IMR-90 (cell line): ENCODE measurements around the gene PIP. TPM values are rescaled to one million over a fixed set of nuclear protein-coding genes. Genes with fewer than 3 reads are reported as not detected.

Experiments used
- ATAC-seq: fragments of 200-7000 bp; cut with Tn5 transposase; 2 replicates; pipeline ENCODE4 v1.9.1; 2020; ENCODE audit warnings: low read depth, mild to moderate bottlenecking, moderate library complexity
- Bru-seq: library from RNA; stranded (reverse); fragments of 400-500 nt; gene quantifications from one replicate; lab custom pipeline; 2021; lab: Mats Ljungman, UMichigan
- BruChase-seq, 2 experiments: library from RNA; stranded (reverse); fragments of 400-500 nt; gene quantifications; one replicate each; lab custom pipeline; 2021; lab: Mats Ljungman, UMichigan
- BruUV-seq: library from RNA; stranded (reverse); fragments of 400-500 nt; replicated peaks from 2 replicates; lab custom pipeline; 2021; lab: Mats Ljungman, UMichigan
- CTCF ChIA-PET: fragments of 300-600 bp; formaldehyde crosslinking; extraction: SDS; loops from one replicate; lab custom pipeline; 2021; ENCODE audit warnings: antibody characterized with exemption; lab: Yijun Ruan, JAX
- POLR2A ChIA-PET: fragments of 300-600 bp; sonication (Branson Sonifier 250); formaldehyde crosslinking; loops from one replicate; lab custom pipeline; 2022; ENCODE audit warnings: antibody characterized with exemption; ENCODE audit not compliant: unreplicated experiment; lab: Charles Lee
- DNase-seq: peaks from one replicate; pipeline ENCODE4 v3.0.0; 2013
- H2AFZ ChIP-seq: replicated peaks from 2 replicates; pipeline ENCODE3; 2013; ENCODE audit warnings: low read length, mild to moderate bottlenecking; ENCODE audit not compliant: poor library complexity
- H2AK5ac ChIP-seq: 2 replicates; pipeline ENCODE4 v1.6.1; 2013; ENCODE audit warnings: low read depth, low read length, inconsistent platforms
- H2AK9ac ChIP-seq: replicated peaks from 2 replicates; pipeline ENCODE3; 2013; ENCODE audit warnings: mild to moderate bottlenecking, low read depth, low read length, moderate library complexity; ENCODE audit not compliant: poor library complexity
- H2BK120ac ChIP-seq: 2 replicates; pipeline ENCODE4 v1.6.1; 2013; ENCODE audit warnings: low read depth, low read length, inconsistent platforms
- H2BK15ac ChIP-seq: 3 replicates; pipeline ENCODE4 v1.6.1; 2013; ENCODE audit warnings: low read depth, low read length, inconsistent platforms
- H2BK20ac ChIP-seq: 2 replicates; pipeline ENCODE4 v1.6.1; 2013; ENCODE audit warnings: low read depth, mild to moderate bottlenecking, inconsistent platforms, low read length, moderate library complexity
- H2BK5ac ChIP-seq: 2 replicates; pipeline ENCODE4 v1.6.1; 2013; ENCODE audit warnings: mild to moderate bottlenecking, low read depth, low read length, inconsistent platforms; ENCODE audit not compliant: poor library complexity, severe bottlenecking
- H3K14ac ChIP-seq: replicated peaks from 2 replicates; pipeline ENCODE4 v1.6.1; 2013; ENCODE audit warnings: low read depth, low read length, inconsistent platforms
- H3K18ac ChIP-seq: 2 replicates; pipeline ENCODE4 v1.6.1; 2013; ENCODE audit warnings: low read depth, low read length, control low read depth
- H3K23ac ChIP-seq: 2 replicates; pipeline ENCODE4 v1.6.1; 2013; ENCODE audit warnings: low read depth, low read length, inconsistent platforms
- H3K27ac ChIP-seq: 2 replicates; pipeline ENCODE4 v1.5.1; 2013; ENCODE audit warnings: mild to moderate bottlenecking, control low read depth, low read length; ENCODE audit not compliant: insufficient read depth
- H3K27me3 ChIP-seq: 2 replicates; pipeline ENCODE4 v1.6.1; 2013; ENCODE audit warnings: low read length; ENCODE audit not compliant: control insufficient read depth, insufficient read depth
- H3K36me3 ChIP-seq: 2 replicates; pipeline ENCODE4 v1.6.1; 2013; ENCODE audit warnings: low read length, mixed read lengths; ENCODE audit not compliant: control insufficient read depth, insufficient read depth
- H3K4ac ChIP-seq: 2 replicates; pipeline ENCODE4 v1.6.1; 2013; ENCODE audit warnings: low read depth, low read length, inconsistent platforms
- H3K4me1 ChIP-seq: 2 replicates; pipeline ENCODE4 v1.6.1; 2013; ENCODE audit warnings: low read length, mixed read lengths; ENCODE audit not compliant: control insufficient read depth, insufficient read depth
- H3K4me2 ChIP-seq: 2 replicates; pipeline ENCODE4 v1.6.1; 2013; ENCODE audit warnings: low read depth, mild to moderate bottlenecking, control low read depth, low read length, moderate library complexity
- H3K4me3 ChIP-seq: 2 replicates; pipeline ENCODE4 v1.5.1; 2013; ENCODE audit warnings: low read depth, mild to moderate bottlenecking, control low read depth, low read length, moderate library complexity; ENCODE audit not compliant: insufficient read depth
- H3K56ac ChIP-seq: 2 replicates; pipeline ENCODE4 v1.6.1; 2013; ENCODE audit warnings: low read length, inconsistent platforms; ENCODE audit not compliant: insufficient read depth; ENCODE audit errors: extremely low read depth
- H3K79me1 ChIP-seq, 2 experiments: 2 replicates each; pipeline ENCODE4 v1.6.1; 2013; ENCODE audit warnings: low read length in 2 of 2, inconsistent platforms in 1 of 2, low read depth in 1 of 2
- H3K9ac ChIP-seq: 2 replicates; pipeline ENCODE4 v1.6.1; 2013; ENCODE audit warnings: low read depth, low read length, control low read depth
- H3K9me1 ChIP-seq: 2 replicates; pipeline ENCODE4 v1.6.1; 2013; ENCODE audit warnings: low read length, inconsistent platforms; ENCODE audit not compliant: insufficient read depth
- H3K9me3 ChIP-seq: 2 replicates; pipeline ENCODE4 v1.6.1; 2013; ENCODE audit warnings: low read length; ENCODE audit not compliant: control insufficient read depth, insufficient read depth
- H4K20me1 ChIP-seq: 2 replicates; pipeline ENCODE4 v1.6.1; 2013; ENCODE audit warnings: low read length, inconsistent platforms; ENCODE audit not compliant: insufficient read depth
- H4K5ac ChIP-seq: 2 replicates; pipeline ENCODE4 v1.6.1; 2013; ENCODE audit warnings: mild to moderate bottlenecking, low read depth, low read length, control low read depth
- H4K8ac ChIP-seq, 2 experiments: 2 replicates each; pipeline ENCODE4 v1.6.1; 2013; ENCODE audit warnings: low read depth in 2 of 2, low read length in 2 of 2, control low read depth in 1 of 2, inconsistent platforms in 1 of 2
- H4K91ac ChIP-seq: 2 replicates; pipeline ENCODE4 v1.6.1; 2013; ENCODE audit warnings: low read depth, low read length, inconsistent platforms; ENCODE audit not compliant: insufficient read depth
- BHLHE40 ChIP-seq: fragments of 150-350 bp; IDR thresholded peaks from 2 replicates; pipeline ENCODE4 v1.6.1; 2016; ENCODE audit warnings: mild to moderate bottlenecking, low read depth, low read length
- CHD1 ChIP-seq: IDR thresholded peaks from 2 replicates; pipeline ENCODE4 v1.6.1; 2012; ENCODE audit warnings: low read depth, low read length, improper control_type of control experiment
- MAFK ChIP-seq: IDR thresholded peaks from 2 replicates; pipeline ENCODE4 v1.6.1; 2012; ENCODE audit warnings: low read depth, low read length, improper control_type of control experiment
- MAZ ChIP-seq: IDR thresholded peaks from 2 replicates; pipeline ENCODE4 v1.6.1; 2012; ENCODE audit warnings: low read depth, mild to moderate bottlenecking, low read length, improper control_type of control experiment, moderate library complexity, borderline replicate concordance
- MXI1 ChIP-seq: IDR thresholded peaks from 2 replicates; pipeline ENCODE4 v1.6.1; 2012; ENCODE audit warnings: low read depth, mild to moderate bottlenecking, low read length, moderate library complexity, borderline replicate concordance
- NFE2L2 ChIP-seq: fragments of 150-350 bp; IDR thresholded peaks from 2 replicates; pipeline ENCODE4 v1.6.1; 2016; ENCODE audit warnings: low read depth, mild to moderate bottlenecking, low read length
- POLR2A ChIP-seq: IDR thresholded peaks from 2 replicates; pipeline ENCODE4 v1.6.1; 2012; ENCODE audit warnings: mild to moderate bottlenecking, low read depth, low read length
- RAD21 ChIP-seq: IDR thresholded peaks from 2 replicates; pipeline ENCODE4 v1.6.1; 2012; ENCODE audit warnings: low read length, improper control_type of control experiment
- SMC3 ChIP-seq: fragments of 150-350 bp; IDR thresholded peaks from 2 replicates; pipeline ENCODE4 v1.6.1; 2016; ENCODE audit warnings: low read depth, mild to moderate bottlenecking, antibody characterized with exemption, low read length, moderate library complexity
- WGBS, 2 experiments: methylation state at CpG; one replicate each; pipeline versions ENCODE4 v1.1.5 to v1.1.7; 2013; ENCODE audit warnings: missing lambda C conversion rate in 2 of 2; ENCODE audit not compliant: insufficient read length in 1 of 2; ENCODE audit errors: extremely low coverage in 2 of 2; 5-methylcytosine and 5-hydroxymethylcytosine counted together
- dilution Hi-C: fragments of 300-500 bp; cut with HindIII; formaldehyde crosslinking; loops from one replicate; pipeline ENCODE4 v1.14.3; 2018; ENCODE audit warnings: low sequenced_read_pairs; ENCODE audit not compliant: unreplicated experiment
- in situ Hi-C: fragments of 300-500 bp; cut with MboI; formaldehyde crosslinking; loops from 3 replicates; pipeline ENCODE4 v1.14.3; 2019; ENCODE audit warnings: low sequenced_read_pairs, inconsistent platforms, mixed read lengths
- intact Hi-C: fragments of 100-400 bp; cut with micrococcal nuclease; formaldehyde crosslinking; loops from 2 replicates; pipeline ENCODE4 v1.10.0; 2022
- long read RNA-seq: library from polyadenylated mRNA; unstranded; transcript quantifications from one replicate; pipeline ENCODE4 v2.0.0, GENCODE V29; 2021; ENCODE audit not compliant: unreplicated experiment
- polyA plus RNA-seq, 3 experiments: library from polyadenylated mRNA; depleted of rRNA; stranded (reverse); fragments of >200 nt; gene quantifications; 2 replicates each; pipeline ENCODE4 v1.2.3, GENCODE V29; 2012; ENCODE audit warnings: low replicate concordance in 1 of 3
- total RNA-seq: library from RNA; depleted of rRNA; stranded (reverse); fragments of >200 nt; gene quantifications from 2 replicates; pipeline ENCODE4 v1.2.3, GENCODE V29; 2012; rRNA removed
- TF ChIP-seq, protein P1 (sequence below): conservative IDR thresholded peaks from 2 replicates; pipeline ENCODE4 v1.5.1; 2012; ENCODE audit warnings: mild to moderate bottlenecking, low read depth, low read length, improper control_type of control experiment
- TF ChIP-seq, protein P2 (sequence below): fragments of 150-350 bp; IDR thresholded peaks from 2 replicates; pipeline ENCODE4 v1.6.1; 2017; ENCODE audit warnings: mild to moderate bottlenecking, antibody characterized with exemption, low read length, low read depth
- TF ChIP-seq, protein P3 (sequence below): fragments of 150-350 bp; IDR thresholded peaks from 2 replicates; pipeline ENCODE4 v1.6.1; 2016; ENCODE audit warnings: low read depth, mild to moderate bottlenecking, low read length, moderate library complexity, borderline replicate concordance

PIP gene, protein sequence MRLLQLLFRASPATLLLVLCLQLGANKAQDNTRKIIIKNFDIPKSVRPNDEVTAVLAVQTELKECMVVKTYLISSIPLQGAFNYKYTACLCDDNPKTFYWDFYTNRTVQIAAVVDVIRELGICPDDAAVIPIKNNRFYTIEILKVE
- total RNA-seq (not detected in 2 replicates), polyA plus RNA-seq (2012; rRNA removed) (not detected in 2 replicates), Bru-seq, nascent RNA (not detected), BruChase-seq, experiment 1, labeled RNA remaining after a 6-hour chase (percentile 9 among the genes with signal in this experiment), BruChase-seq, experiment 2, labeled RNA remaining after a 2-hour chase (not detected)
- polyA plus RNA-seq (2012; cell fraction: cytosol; rRNA removed): not detected in 2 replicates
- not detected in 2 replicates for polyA plus RNA-seq (2012; cell fraction: nucleus; rRNA removed; ENCODE audit: low replicate concordance)
- long read RNA-seq: 0 reads

DNA sequence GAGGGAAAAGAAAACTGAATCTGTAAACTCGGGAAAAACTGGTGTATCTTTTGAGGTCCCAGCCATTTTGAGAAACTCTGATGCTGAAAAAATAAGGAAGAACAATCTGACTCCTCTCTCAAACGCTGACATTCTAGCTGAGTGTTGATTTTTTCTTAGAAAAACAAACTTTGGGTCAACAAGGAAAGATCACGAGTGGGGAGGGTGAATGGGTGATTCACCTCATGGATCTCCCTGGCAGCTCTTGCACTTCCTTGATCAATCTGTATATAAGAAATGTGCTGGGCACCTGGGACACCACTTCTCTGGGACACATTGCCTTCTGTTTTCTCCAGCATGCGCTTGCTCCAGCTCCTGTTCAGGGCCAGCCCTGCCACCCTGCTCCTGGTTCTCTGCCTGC lies at the start of gene PIP:
Gene PIP, plus strand, starts transcription at position 297 of the 400 bp plus-strand sequence. Its CDS starts 40 bp downstream, at position 337.
- Histone ChIP-seq H2AK5ac (no peak within 1 kb of the TSS), H3K56ac (no peak within 1 kb of the TSS), H3K23ac (no peak within 1 kb of the TSS), H2BK20ac (no peak within 1 kb of the TSS), H2AFZ (no peak within 1 kb of the TSS), H2BK15ac (no peak within 1 kb of the TSS), H4K8ac (no peak within 1 kb of the TSS), H3K4me3 (no peak within 1 kb of the TSS), H3K9me1 (no peaks in the 10 kb centered on the region), H3K36me3 (no peaks in the 10 kb centered on the region), H4K91ac (no peak within 1 kb of the TSS), H3K27me3 (no peaks in the 10 kb centered on the region), H3K27ac (no peak within 1 kb of the TSS), H3K4me1 (no peaks in the 10 kb centered on the region), H2AK9ac (no peak within 1 kb of the TSS), H4K5ac (no peak within 1 kb of the TSS), H3K18ac (no peak within 1 kb of the TSS), H4K20me1 (no peaks in the 10 kb centered on the region), H3K4ac (no peak within 1 kb of the TSS), H3K9ac (no peak within 1 kb of the TSS), H3K4me2 (no peak within 1 kb of the TSS), H2BK120ac (no peak within 1 kb of the TSS), H2BK5ac (no peak within 1 kb of the TSS), H3K9me3 (peaks cover 9% of the 10 kb centered on the region), H3K14ac (no peak within 1 kb of the TSS), H3K79me1 (no peaks in the 10 kb centered on the region)
- no peak for TF ChIP-seq BHLHE40
- no peak for TF ChIP-seq SMC3
- TF ChIP-seq MXI1: no peak
- TF ChIP-seq MAZ: no peak
- no peak for TF ChIP-seq POLR2A
- TF ChIP-seq, protein P1, sequence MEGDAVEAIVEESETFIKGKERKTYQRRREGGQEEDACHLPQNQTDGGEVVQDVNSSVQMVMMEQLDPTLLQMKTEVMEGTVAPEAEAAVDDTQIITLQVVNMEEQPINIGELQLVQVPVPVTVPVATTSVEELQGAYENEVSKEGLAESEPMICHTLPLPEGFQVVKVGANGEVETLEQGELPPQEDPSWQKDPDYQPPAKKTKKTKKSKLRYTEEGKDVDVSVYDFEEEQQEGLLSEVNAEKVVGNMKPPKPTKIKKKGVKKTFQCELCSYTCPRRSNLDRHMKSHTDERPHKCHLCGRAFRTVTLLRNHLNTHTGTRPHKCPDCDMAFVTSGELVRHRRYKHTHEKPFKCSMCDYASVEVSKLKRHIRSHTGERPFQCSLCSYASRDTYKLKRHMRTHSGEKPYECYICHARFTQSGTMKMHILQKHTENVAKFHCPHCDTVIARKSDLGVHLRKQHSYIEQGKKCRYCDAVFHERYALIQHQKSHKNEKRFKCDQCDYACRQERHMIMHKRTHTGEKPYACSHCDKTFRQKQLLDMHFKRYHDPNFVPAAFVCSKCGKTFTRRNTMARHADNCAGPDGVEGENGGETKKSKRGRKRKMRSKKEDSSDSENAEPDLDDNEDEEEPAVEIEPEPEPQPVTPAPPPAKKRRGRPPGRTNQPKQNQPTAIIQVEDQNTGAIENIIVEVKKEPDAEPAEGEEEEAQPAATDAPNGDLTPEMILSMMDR: no peak
- TF ChIP-seq RAD21: no peak
- TF ChIP-seq, protein P2, sequence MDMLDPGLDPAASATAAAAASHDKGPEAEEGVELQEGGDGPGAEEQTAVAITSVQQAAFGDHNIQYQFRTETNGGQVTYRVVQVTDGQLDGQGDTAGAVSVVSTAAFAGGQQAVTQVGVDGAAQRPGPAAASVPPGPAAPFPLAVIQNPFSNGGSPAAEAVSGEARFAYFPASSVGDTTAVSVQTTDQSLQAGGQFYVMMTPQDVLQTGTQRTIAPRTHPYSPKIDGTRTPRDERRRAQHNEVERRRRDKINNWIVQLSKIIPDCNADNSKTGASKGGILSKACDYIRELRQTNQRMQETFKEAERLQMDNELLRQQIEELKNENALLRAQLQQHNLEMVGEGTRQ: no peak
- TF ChIP-seq MAFK: no peak
- no peak for TF ChIP-seq CHD1
- TF ChIP-seq, protein P3, sequence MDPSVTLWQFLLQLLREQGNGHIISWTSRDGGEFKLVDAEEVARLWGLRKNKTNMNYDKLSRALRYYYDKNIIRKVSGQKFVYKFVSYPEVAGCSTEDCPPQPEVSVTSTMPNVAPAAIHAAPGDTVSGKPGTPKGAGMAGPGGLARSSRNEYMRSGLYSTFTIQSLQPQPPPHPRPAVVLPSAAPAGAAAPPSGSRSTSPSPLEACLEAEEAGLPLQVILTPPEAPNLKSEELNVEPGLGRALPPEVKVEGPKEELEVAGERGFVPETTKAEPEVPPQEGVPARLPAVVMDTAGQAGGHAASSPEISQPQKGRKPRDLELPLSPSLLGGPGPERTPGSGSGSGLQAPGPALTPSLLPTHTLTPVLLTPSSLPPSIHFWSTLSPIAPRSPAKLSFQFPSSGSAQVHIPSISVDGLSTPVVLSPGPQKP: no peak
- TF ChIP-seq NFE2L2: no peak
- DNase-seq (no peak), ATAC-seq (no peak)
- POLR2A ChIA-PET: no interaction called here
- intact Hi-C loops (no loop called here), in situ Hi-C loops (no loop called here), dilution Hi-C loops (no loop called here)
- no CpG with 5 or more reads among the region's 4 CpGs for WGBS, 2 experiments
- no TSS peak for BruUV-seq
- CTCF ChIA-PET: no interaction called here
